Left lung (tissue), 10 donors: ENCODE data around the gene TMTC2. TPM values are rescaled to one million over a fixed set of nuclear protein-coding genes. Genes with fewer than 3 reads are reported as not detected.

Source experiments
- ATAC-seq: fragments of 200-7000 bp; cut with Tn5 transposase; one replicate; pipeline ENCODE4 v1.9.1; 2020; ENCODE audit warnings: moderate library complexity
- DNase-seq, 4 donors: peaks; one replicate each; pipeline ENCODE4 v3.0.0-alpha.2; 2013 to 2020
- H3K27ac ChIP-seq, 2 donors: fragments of 200-600 bp; sonication (generic) in 1 of 2; one replicate each; pipeline versions ENCODE4 v1.5.0 to v1.8.0; 2020 to 2021
- H3K27me3 ChIP-seq, 2 donors: fragments of 200-600 bp; sonication (generic) in 1 of 2; one replicate each; pipeline versions ENCODE4 v1.5.0 to v1.8.0; 2020 to 2021
- H3K36me3 ChIP-seq, 2 donors: fragments of 200-600 bp; sonication (generic) in 1 of 2; one replicate each; pipeline versions ENCODE4 v1.5.0 to v1.8.0; 2020 to 2021
- H3K4me1 ChIP-seq, 2 donors: fragments of 200-600 bp; one replicate each; pipeline ENCODE4 v1.8.0; 2021
- H3K4me3 ChIP-seq, 2 donors: fragments of 200-600 bp; sonication (generic) in 1 of 2; one replicate each; pipeline versions ENCODE4 v1.5.0 to v1.8.0; 2020 to 2021; ENCODE audit warnings: mild to moderate bottlenecking in 1 of 2
- H3K9me3 ChIP-seq, 2 donors: fragments of 200-600 bp; sonication (generic) in 1 of 2; one replicate each; pipeline versions ENCODE4 v1.5.0 to v1.8.0; 2020 to 2021
- CTCF ChIP-seq, 2 donors: fragments of 200-600 bp; sonication (generic) in 1 of 2; IDR thresholded peaks; one replicate each; pipeline versions ENCODE4 v1.5.0 to v1.8.0; 2021; ENCODE audit warnings: antibody characterized with exemption in 2 of 2
- intact Hi-C, 2 donors: fragments of 100-400 bp; cut with DNase I; formaldehyde crosslinking; loops; one replicate each; pipeline versions ENCODE4 v1.11.2 to v1.14.2; 2022
- polyA plus RNA-seq, 6 donors: library from polyadenylated mRNA; unstranded; fragments of 120-200 nt; gene quantifications; one replicate each; pipeline ENCODE4 v1.2.1, GENCODE V29; 2013; ENCODE audit not compliant: insufficient read length in 6 of 6
- total RNA-seq, 2 donors: library from RNA; stranded (reverse); fragmentation: NEBNext Ultra II Directional; extraction: Animal tissue kit (Norgen Biotek cat#: 25700); gene quantifications; one replicate each; pipeline ENCODE4 v1.2.1, GENCODE V29; 2021
- donor health status: DM: no; HTN: yes; CAD: no.
- donor health status: DM: no; HTN: no; CAD: no.

The TMTC2 gene
- total and polyA plus RNA-seq, 8 donors: 17.2 to 46.1 (median 39.3) TPM

- TF ChIP-seq CTCF (IDR thresholded peaks at IDR 0.05): no peak
- ATAC-seq: no peak
- intact Hi-C loops: no loop called here
These were observed 209.6 kb downstream of the TMTC2 start for GRCh38 chr12:82896277-82896676.

DNA sequence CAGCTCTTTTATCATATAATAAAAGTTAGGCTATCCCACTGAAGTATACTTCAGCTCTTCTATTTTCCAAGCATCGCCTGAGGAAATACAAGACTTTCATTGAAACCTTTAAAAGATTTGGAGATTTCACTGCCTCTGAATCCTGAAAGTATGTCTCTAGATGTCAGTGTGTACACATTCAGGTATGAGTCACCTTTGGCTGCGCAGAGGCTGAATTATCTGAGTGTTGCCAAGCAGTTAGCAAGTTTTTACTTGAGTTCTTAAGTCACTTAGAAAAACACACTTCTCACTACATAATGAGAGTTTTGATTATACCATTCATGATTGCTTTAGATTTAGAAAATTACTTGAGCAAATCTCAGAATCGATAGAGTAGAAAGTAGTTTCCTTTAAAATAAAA is 210.3 kb downstream of the TMTC2 start:
- no peaks in the 10 kb centered on the region for H3K27me3 ChIP-seq
- TF ChIP-seq CTCF (IDR thresholded peaks at IDR 0.05): no peak
- H3K9me3 ChIP-seq: no peaks in the 10 kb centered on the region
- no peaks in the 10 kb centered on the region for H3K36me3 ChIP-seq
- intact Hi-C loops: no loop called here
- H3K4me1 ChIP-seq: no peaks in the 10 kb centered on the region
- no peak for DNase-seq
- peak; percentile 98 for ATAC-seq
- no peak overlapping the region for H3K4me3 ChIP-seq
- no peak overlapping the region for H3K27ac ChIP-seq

More at GRCh38 chr12:82896277-82896676, 209.6 kb downstream of the TMTC2 start:
- Histone ChIP-seq H3K4me3 (no peak overlapping the region), H3K27me3 (no peaks in the 10 kb centered on the region), H3K9me3 (no peaks in the 10 kb centered on the region), H3K4me1 (no peaks in the 10 kb centered on the region), H3K27ac (no peak overlapping the region), H3K36me3 (no peaks in the 10 kb centered on the region)
- no peak for DNase-seq

DNA sequence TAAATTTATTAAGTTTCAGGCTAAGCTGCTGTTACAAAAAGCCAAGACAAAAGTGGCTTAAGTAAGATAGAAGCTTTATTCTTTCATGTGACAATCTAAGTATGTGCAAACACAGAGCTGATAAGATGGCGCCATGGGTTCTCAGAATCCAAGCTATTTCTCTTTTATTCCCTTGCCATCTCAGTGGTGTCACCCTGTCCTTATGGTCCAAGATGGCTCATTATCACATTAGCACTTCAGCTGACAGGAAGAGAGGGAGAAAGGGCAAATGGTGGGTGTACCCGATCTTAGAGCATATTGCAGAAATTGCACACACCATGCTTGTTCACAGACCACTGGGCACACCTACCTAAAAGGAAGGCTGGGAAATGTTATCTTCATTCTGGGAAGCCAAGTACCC is 211.7 kb downstream of the TMTC2 start:
- Histone ChIP-seq H3K27me3 (no peaks in the 10 kb centered on the region), H3K36me3 (no peaks in the 10 kb centered on the region), H3K9me3 (no peaks in the 10 kb centered on the region), H3K4me1 (no peaks in the 10 kb centered on the region), H3K4me3 (no peak overlapping the region), H3K27ac (no peak overlapping the region)
- DNase-seq (peak in 1 of 4 donors; percentile 40), ATAC-seq (no peak)
- TF ChIP-seq CTCF (IDR thresholded peaks at IDR 0.05): no peak
- intact Hi-C loops: no loop called here

GRCh38 chr12:82904219-82904790 is 217.6 kb downstream of the TMTC2 start:
- intact Hi-C loops: no loop called here
- Histone ChIP-seq H3K9me3 (no peaks in the 10 kb centered on the region), H3K27ac (no peak overlapping the region), H3K4me3 (no peak overlapping the region), H3K27me3 (no peaks in the 10 kb centered on the region), H3K4me1 (no peaks in the 10 kb centered on the region), H3K36me3 (no peaks in the 10 kb centered on the region)
- ATAC-seq (no peak), DNase-seq (no peak)
- TF ChIP-seq CTCF (IDR thresholded peaks at IDR 0.05): no peak

GRCh38 chr12:82910246-82910893 is 223.7 kb downstream of the TMTC2 start:
- Histone ChIP-seq H3K36me3 (no peaks in the 10 kb centered on the region), H3K9me3 (no peaks in the 10 kb centered on the region)

More at GRCh38 chr12:82910246-82910893, 223.7 kb downstream of the TMTC2 start:
- no peak overlapping the region for H3K4me3 ChIP-seq
- no peak for DNase-seq
- TF ChIP-seq CTCF (IDR thresholded peaks at IDR 0.05): no peak
- intact Hi-C loops: no loop called here
- no peaks in the 10 kb centered on the region for H3K27me3 ChIP-seq
- no peak overlapping the region for H3K27ac ChIP-seq
- H3K4me1 ChIP-seq: no peaks in the 10 kb centered on the region
- ATAC-seq: no peak
